K562 (cell line): ENCODE data around the gene CCDC175. TPM values are rescaled to one million over a fixed set of nuclear protein-coding genes. Genes with fewer than 3 reads are reported as not detected.

Source experiments
- ATAC-seq: fragments of 200-7000 bp; cut with Tn5 transposase; 3 replicates; pipeline ENCODE4 v1.9.1; 2020; ENCODE audit warnings: moderate library complexity
- BruUV-seq: library from RNA; stranded (reverse); fragments of 400-500 nt; replicated peaks from 2 replicates; lab custom pipeline; 2021; lab: Mats Ljungman, UMichigan
- CTCF ChIA-PET: fragments of 300-600 bp; formaldehyde crosslinking; extraction: SDS; loops from one replicate; lab custom pipeline; 2021; ENCODE audit warnings: low intra/inter-chr PET ratio; lab: Yijun Ruan, JAX
- POLR2A ChIA-PET: fragments of 300-600, 350-650 bp; sonication (Branson Sonifier 250); formaldehyde crosslinking; extraction: SDS; loops from one replicate; lab custom pipeline; 2021; ENCODE audit warnings: antibody characterized with exemption, inconsistent platforms; lab: Yijun Ruan, JAX
- DNase-seq, 4 experiments: peaks; one replicate each; pipeline versions ENCODE4 v3.0.0 to v3.0.0-alpha.2; 2011 to 2018; ENCODE audit warnings: low spot score in 3 of 4, mixed read lengths in 3 of 4; ENCODE audit errors: extremely low read depth in 1 of 4
- FAIRE-seq: peaks from 2 replicates; lab custom pipeline; 2011; peaks lifted over from hg19 to GRCh38; lab: Jason Lieb, UNC
- H2AFZ ChIP-seq: 2 replicates; pipeline ENCODE4 v1.6.0; 2011; ENCODE audit warnings: low read depth, low read length, control low read depth, inconsistent platforms
- H3K27ac ChIP-seq: fragments of 200-600 bp; 3 replicates; pipeline ENCODE4 v1.8.0; 2011; ENCODE audit warnings: low read depth, mild to moderate bottlenecking, control low read depth, inconsistent platforms, low read length, moderate library complexity, mixed read lengths; ENCODE audit errors: extremely low read depth
- H3K27me3 ChIP-seq, 2 experiments: fragments of 300-600 bp in 1 of 2; 2 replicates in 1 of 2; 3 replicates in 1 of 2; pipeline versions ENCODE4 v1.6.0 to v1.8.0; 2011; ENCODE audit warnings: inconsistent platforms in 2 of 2, low read length in 2 of 2, mild to moderate bottlenecking in 1 of 2, mixed read lengths in 1 of 2, moderate library complexity in 1 of 2; ENCODE audit not compliant: control insufficient read depth in 2 of 2, insufficient read depth in 2 of 2
- H3K36me3 ChIP-seq: fragments of 300-600 bp; 3 replicates; pipeline ENCODE4 v1.8.0; 2011; ENCODE audit warnings: mild to moderate bottlenecking, low read length, inconsistent platforms; ENCODE audit not compliant: control insufficient read depth, insufficient read depth
- H3K4me1 ChIP-seq, 2 experiments: fragments of 200-600 bp in 1 of 2; replicated peaks in 1 of 2; 2 replicates in 1 of 2; 3 replicates in 1 of 2; pipeline versions ENCODE4 v1.5.1 to v1.8.0; 2011; ENCODE audit warnings: inconsistent platforms in 2 of 2, low read length in 2 of 2, mild to moderate bottlenecking in 1 of 2, mixed read lengths in 1 of 2, moderate library complexity in 1 of 2; ENCODE audit not compliant: control insufficient read depth in 2 of 2, insufficient read depth in 2 of 2
- H3K4me2 ChIP-seq: 2 replicates; pipeline ENCODE4 v1.6.1; 2011; ENCODE audit warnings: low read length, control low read depth, inconsistent platforms, mixed read lengths; ENCODE audit not compliant: insufficient read depth
- H3K4me3 ChIP-seq: fragments of 200-600 bp; sonication (generic), shearing (Covaris generic); 2 replicates; pipeline ENCODE4 v1.5.1; 2016; ENCODE audit warnings: control low read depth, inconsistent platforms
- H3K79me2 ChIP-seq: fragments of 200-600 bp; 3 replicates; pipeline ENCODE4 v1.8.0; 2011; ENCODE audit warnings: low read length, inconsistent platforms; ENCODE audit not compliant: control insufficient read depth, insufficient read depth
- H3K9ac ChIP-seq, 2 experiments: 2 replicates each; pipeline versions ENCODE4 v1.6.0 to v1.6.1; 2011; ENCODE audit warnings: low read depth in 2 of 2, low read length in 2 of 2, control low read depth in 1 of 2, inconsistent platforms in 1 of 2, mild to moderate bottlenecking in 1 of 2, mixed read lengths in 1 of 2; ENCODE audit not compliant: insufficient read depth in 1 of 2
- H3K9me1 ChIP-seq: one replicate; pipeline ENCODE4 v1.6.0; 2011; ENCODE audit warnings: inconsistent platforms, mild to moderate bottlenecking, low read length, moderate library complexity; ENCODE audit not compliant: control insufficient read depth, insufficient read depth
- H3K9me3 ChIP-seq: replicated peaks from 2 replicates; pipeline ENCODE4 v1.5.1; 2011; ENCODE audit warnings: low read depth, low read length, inconsistent platforms; ENCODE audit not compliant: control insufficient read depth, insufficient read depth
- H4K20me1 ChIP-seq: replicated peaks from 2 replicates; pipeline ENCODE4 v1.6.1; 2011; ENCODE audit warnings: low read length, inconsistent platforms, mixed read lengths; ENCODE audit not compliant: control insufficient read depth, insufficient read depth
- DDX20 ChIP-seq: fragments of 450-650 bp; IDR thresholded peaks from 2 replicates; pipeline ENCODE4 v1.6.1; 2016; ENCODE audit warnings: missing genetic modification characterization, low read depth, mild to moderate bottlenecking, missing compliant biosample characterization, moderate library complexity
- FOS ChIP-seq: IDR thresholded peaks from 3 replicates; pipeline ENCODE4 v1.6.1; 2011; ENCODE audit not compliant: insufficient read length; ENCODE audit errors: extremely low read depth
- HIVEP1 ChIP-seq: fragments of 250-450 bp; sonication (Bioruptor Pico); IDR thresholded peaks from 2 replicates; pipeline ENCODE4 v1.4.0; 2020; ENCODE audit warnings: mild to moderate bottlenecking
- MYBL2 ChIP-seq, 2 experiments: fragments of 450-650 bp in 1 of 2; sonication (generic) in 1 of 2; formaldehyde crosslinking in 1 of 2; IDR thresholded peaks; 2 replicates each; pipeline versions ENCODE4 v1.6.1 to v1.8.1; 2017 to 2022; ENCODE audit warnings: borderline replicate concordance in 1 of 2, inconsistent platforms in 1 of 2, low read depth in 1 of 2, mild to moderate bottlenecking in 1 of 2, missing genetic modification reagents in 1 of 2, moderate library complexity in 1 of 2
- POLR3A ChIP-seq: IDR thresholded peaks from 2 replicates; pipeline ENCODE4 v1.6.1; 2011; ENCODE audit warnings: borderline replicate concordance, mild to moderate bottlenecking, moderate library complexity; ENCODE audit not compliant: insufficient read length, insufficient read depth; ENCODE audit errors: extremely low read depth
- TFE3 ChIP-seq: fragments of 450-650 bp; formaldehyde crosslinking; IDR thresholded peaks from 2 replicates; pipeline ENCODE4 v1.4.0; 2020; ENCODE audit warnings: mild to moderate bottlenecking, mixed read lengths
- ZNF764 ChIP-seq: fragments of 250-450 bp; sonication (Bioruptor Pico); IDR thresholded peaks from 2 replicates; pipeline ENCODE4 v1.4.0; 2020; ENCODE audit warnings: low read depth, mild to moderate bottlenecking, moderate library complexity
- WGBS: fragments of 100-300 bp; shearing (Covaris generic); methylation state at CpG from one replicate; pipeline ENCODE4 v1.1.6; 2016; ENCODE audit warnings: low coverage, mixed read lengths; ENCODE audit not compliant: insufficient coverage; ENCODE audit errors: missing lambda C conversion rate; 5-methylcytosine and 5-hydroxymethylcytosine counted together
- in situ Hi-C: fragments of 300-500 bp; cut with MboI; formaldehyde crosslinking; loops from 4 replicates; pipeline ENCODE4 v1.15.0; 2018; ENCODE audit warnings: inconsistent platforms, mixed read lengths
- intact Hi-C: fragments of 100-400 bp; cut with micrococcal nuclease; formaldehyde crosslinking; loops from 2 replicates; pipeline ENCODE4 v1.14.2; 2022
- polyA plus RNA-seq, 8 experiments: library from polyadenylated mRNA; depleted of rRNA in 4 of 8; stranded (reverse) in 5 of 8; unstranded in 3 of 8; fragments of >200 nt; fragmentation: Nextera tagmentation in 2 of 8; fragmentation: Illumina TruSeq in 1 of 8; extraction: Ambion mirVana in 2 of 8; extraction: Trizol in 1 of 8; gene quantifications; 2 replicates each; pipeline versions ENCODE4 v1.2.1 to v1.2.3, GENCODE V29; 2011 to 2014; ENCODE audit warnings: inconsistent platforms in 1 of 8, missing spikeins in 1 of 8
- total RNA-seq, 7 experiments: library from RNA; depleted of rRNA in 6 of 7; stranded (reverse); fragments of >200 nt in 6 of 7; fragmentation: Illumina TruSeq in 2 of 7; extraction: Trizol in 2 of 7; gene quantifications; 2 replicates each; pipeline versions ENCODE4 v1.2.1 to v1.2.3, GENCODE V29; 2011 to 2021; ENCODE audit warnings: low replicate concordance in 1 of 7
- TF ChIP-seq, protein P1 (sequence below), 2 experiments: fragments of 150-350 bp in 1 of 2; IDR thresholded peaks; 2 replicates each; pipeline ENCODE4 v1.6.1; 2012 to 2016; ENCODE audit warnings: low read depth in 2 of 2, low read length in 2 of 2, mild to moderate bottlenecking in 1 of 2, moderate library complexity in 1 of 2
- TF ChIP-seq, protein P2 (sequence below): sonication (generic); formaldehyde crosslinking; IDR thresholded peaks from 2 replicates; pipeline ENCODE4 v1.8.1; 2023; ENCODE audit warnings: missing genetic modification reagents, mild to moderate bottlenecking, borderline replicate concordance

CCDC175 gene
- total and polyA plus RNA-seq, 9 of the 15 experiments (the other 6 are each of a cell fraction or from before 2014, with no cell fraction given), result not detected

- Histone ChIP-seq H3K27me3 (no peaks in the 10 kb centered on the region), H3K9me3 (no peaks in the 10 kb centered on the region), H3K36me3 (no peaks in the 10 kb centered on the region), H3K4me3 (no peak overlapping the region), H3K27ac (no peak overlapping the region), H2AFZ (no peak overlapping the region), H3K9me1 (no peaks in the 10 kb centered on the region), H4K20me1 (no peaks in the 10 kb centered on the region), H3K9ac (no peak overlapping the region), H3K79me2 (no peaks in the 10 kb centered on the region), H3K4me2 (no peak overlapping the region), H3K4me1 (no peaks in the 10 kb centered on the region)
- in situ Hi-C loops (no loop called here), intact Hi-C loops (no loop called here)
- no TSS peak for BruUV-seq
- ATAC-seq, result no peak
- FAIRE-seq, result no peak
- no peak for DNase-seq
- ChIA-PET POLR2A (no interaction called here), CTCF (no interaction called here)
- WGBS, result 0% methylated on average over 3 of the region's 3 CpGs
- TF ChIP-seq POLR3A (no peak), ZNF764 (CRISPR knock-in tag) (no peak), TFE3 (no peak), MYBL2 (IDR thresholded peaks at IDR 0.05; ENCODE audit: low read depth) (no peak), MYBL2 (CRISPR knock-in tag; IDR thresholded peaks at IDR 0.05; ENCODE audit: borderline replicate concordance) (no peak), HIVEP1 (no peak), FOS (no peak), DDX20 (no peak)
- TF ChIP-seq, protein P1, sequence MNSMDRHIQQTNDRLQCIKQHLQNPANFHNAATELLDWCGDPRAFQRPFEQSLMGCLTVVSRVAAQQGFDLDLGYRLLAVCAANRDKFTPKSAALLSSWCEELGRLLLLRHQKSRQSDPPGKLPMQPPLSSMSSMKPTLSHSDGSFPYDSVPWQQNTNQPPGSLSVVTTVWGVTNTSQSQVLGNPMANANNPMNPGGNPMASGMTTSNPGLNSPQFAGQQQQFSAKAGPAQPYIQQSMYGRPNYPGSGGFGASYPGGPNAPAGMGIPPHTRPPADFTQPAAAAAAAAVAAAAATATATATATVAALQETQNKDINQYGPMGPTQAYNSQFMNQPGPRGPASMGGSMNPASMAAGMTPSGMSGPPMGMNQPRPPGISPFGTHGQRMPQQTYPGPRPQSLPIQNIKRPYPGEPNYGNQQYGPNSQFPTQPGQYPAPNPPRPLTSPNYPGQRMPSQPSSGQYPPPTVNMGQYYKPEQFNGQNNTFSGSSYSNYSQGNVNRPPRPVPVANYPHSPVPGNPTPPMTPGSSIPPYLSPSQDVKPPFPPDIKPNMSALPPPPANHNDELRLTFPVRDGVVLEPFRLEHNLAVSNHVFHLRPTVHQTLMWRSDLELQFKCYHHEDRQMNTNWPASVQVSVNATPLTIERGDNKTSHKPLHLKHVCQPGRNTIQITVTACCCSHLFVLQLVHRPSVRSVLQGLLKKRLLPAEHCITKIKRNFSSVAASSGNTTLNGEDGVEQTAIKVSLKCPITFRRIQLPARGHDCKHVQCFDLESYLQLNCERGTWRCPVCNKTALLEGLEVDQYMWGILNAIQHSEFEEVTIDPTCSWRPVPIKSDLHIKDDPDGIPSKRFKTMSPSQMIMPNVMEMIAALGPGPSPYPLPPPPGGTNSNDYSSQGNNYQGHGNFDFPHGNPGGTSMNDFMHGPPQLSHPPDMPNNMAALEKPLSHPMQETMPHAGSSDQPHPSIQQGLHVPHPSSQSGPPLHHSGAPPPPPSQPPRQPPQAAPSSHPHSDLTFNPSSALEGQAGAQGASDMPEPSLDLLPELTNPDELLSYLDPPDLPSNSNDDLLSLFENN (IDR thresholded peaks at IDR 0.05; ENCODE audit: low read depth in 2 of 2, low read length in 2 of 2), result no peak
- TF ChIP-seq, protein P2, sequence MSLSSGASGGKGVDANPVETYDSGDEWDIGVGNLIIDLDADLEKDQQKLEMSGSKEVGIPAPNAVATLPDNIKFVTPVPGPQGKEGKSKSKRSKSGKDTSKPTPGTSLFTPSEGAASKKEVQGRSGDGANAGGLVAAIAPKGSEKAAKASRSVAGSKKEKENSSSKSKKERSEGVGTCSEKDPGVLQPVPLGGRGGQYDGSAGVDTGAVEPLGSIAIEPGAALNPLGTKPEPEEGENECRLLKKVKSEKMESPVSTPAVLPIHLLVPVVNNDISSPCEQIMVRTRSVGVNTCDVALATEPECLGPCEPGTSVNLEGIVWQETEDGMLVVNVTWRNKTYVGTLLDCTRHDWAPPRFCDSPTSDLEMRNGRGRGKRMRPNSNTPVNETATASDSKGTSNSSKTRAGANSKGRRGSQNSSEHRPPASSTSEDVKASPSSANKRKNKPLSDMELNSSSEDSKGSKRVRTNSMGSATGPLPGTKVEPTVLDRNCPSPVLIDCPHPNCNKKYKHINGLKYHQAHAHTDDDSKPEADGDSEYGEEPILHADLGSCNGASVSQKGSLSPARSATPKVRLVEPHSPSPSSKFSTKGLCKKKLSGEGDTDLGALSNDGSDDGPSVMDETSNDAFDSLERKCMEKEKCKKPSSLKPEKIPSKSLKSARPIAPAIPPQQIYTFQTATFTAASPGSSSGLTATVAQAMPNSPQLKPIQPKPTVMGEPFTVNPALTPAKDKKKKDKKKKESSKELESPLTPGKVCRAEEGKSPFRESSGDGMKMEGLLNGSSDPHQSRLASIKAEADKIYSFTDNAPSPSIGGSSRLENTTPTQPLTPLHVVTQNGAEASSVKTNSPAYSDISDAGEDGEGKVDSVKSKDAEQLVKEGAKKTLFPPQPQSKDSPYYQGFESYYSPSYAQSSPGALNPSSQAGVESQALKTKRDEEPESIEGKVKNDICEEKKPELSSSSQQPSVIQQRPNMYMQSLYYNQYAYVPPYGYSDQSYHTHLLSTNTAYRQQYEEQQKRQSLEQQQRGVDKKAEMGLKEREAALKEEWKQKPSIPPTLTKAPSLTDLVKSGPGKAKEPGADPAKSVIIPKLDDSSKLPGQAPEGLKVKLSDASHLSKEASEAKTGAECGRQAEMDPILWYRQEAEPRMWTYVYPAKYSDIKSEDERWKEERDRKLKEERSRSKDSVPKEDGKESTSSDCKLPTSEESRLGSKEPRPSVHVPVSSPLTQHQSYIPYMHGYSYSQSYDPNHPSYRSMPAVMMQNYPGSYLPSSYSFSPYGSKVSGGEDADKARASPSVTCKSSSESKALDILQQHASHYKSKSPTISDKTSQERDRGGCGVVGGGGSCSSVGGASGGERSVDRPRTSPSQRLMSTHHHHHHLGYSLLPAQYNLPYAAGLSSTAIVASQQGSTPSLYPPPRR, result no peak
Observed at GRCh38 chr14:59601056-59601455, 24.4 kb upstream of the CCDC175 start.
